Fibroblast of lung (primary cell): Measurements from ENCODE around the gene PTGER4. TPM values are rescaled to one million over a fixed set of nuclear protein-coding genes. Genes with fewer than 3 reads are reported as not detected.

ENCODE experiments used
- DNase-seq, 2 donors: peaks; one replicate each; pipeline versions ENCODE4 v3.0.0 to v3.0.0-alpha.2; 2010; ENCODE audit warnings: low read depth in 2 of 2
- H2AFZ ChIP-seq: 2 replicates; pipeline ENCODE4 v1.5.1; 2012; ENCODE audit warnings: low read length, control low read depth, inconsistent platforms
- H3K27ac ChIP-seq: 2 replicates; pipeline ENCODE4 v1.5.1; 2011; ENCODE audit warnings: low read length, control low read depth; ENCODE audit not compliant: insufficient read depth
- H3K27me3 ChIP-seq: 2 replicates; pipeline ENCODE4 v1.5.1; 2011; ENCODE audit warnings: mild to moderate bottlenecking, low read length; ENCODE audit not compliant: control insufficient read depth, insufficient read depth
- H3K36me3 ChIP-seq: 2 replicates; pipeline ENCODE4 v1.5.1; 2011; ENCODE audit warnings: low read length; ENCODE audit not compliant: control insufficient read depth, insufficient read depth
- H3K4me1 ChIP-seq: 2 replicates; pipeline ENCODE4 v1.5.1; 2011; ENCODE audit warnings: low read length; ENCODE audit not compliant: control insufficient read depth, insufficient read depth; ENCODE audit errors: extremely low read depth
- H3K4me2 ChIP-seq: 2 replicates; pipeline ENCODE4 v1.5.1; 2011; ENCODE audit warnings: low read length, control low read depth; ENCODE audit not compliant: insufficient read depth; ENCODE audit errors: extremely low read depth
- H3K4me3 ChIP-seq, 4 experiments: fragments of 200-600 bp in 1 of 4; sonication (generic) in 1 of 4; replicated peaks in 1 of 4; 2 replicates each; pipeline ENCODE4 v1.5.1; 2011 to 2016; ENCODE audit warnings: low read length in 4 of 4, low read depth in 3 of 4, mild to moderate bottlenecking in 3 of 4, control low read depth in 2 of 4, inconsistent platforms in 1 of 4, mixed read lengths in 1 of 4; ENCODE audit not compliant: insufficient read depth in 1 of 4; ENCODE audit errors: control extremely low read depth in 1 of 4
- H3K79me2 ChIP-seq: 2 replicates; pipeline ENCODE4 v1.5.1; 2012; ENCODE audit warnings: mild to moderate bottlenecking, low read length, inconsistent platforms; ENCODE audit not compliant: control insufficient read depth, insufficient read depth
- H3K9ac ChIP-seq: 2 replicates; pipeline ENCODE4 v1.5.1; 2011; ENCODE audit warnings: mild to moderate bottlenecking, low read length, control low read depth; ENCODE audit not compliant: insufficient read depth
- H3K9me3 ChIP-seq: 2 replicates; pipeline ENCODE4 v1.5.1; 2012; ENCODE audit warnings: low read depth, low read length; ENCODE audit not compliant: control insufficient read depth, insufficient read depth
- H4K20me1 ChIP-seq: 2 replicates; pipeline ENCODE4 v1.5.1; 2011; ENCODE audit warnings: low read length; ENCODE audit not compliant: control insufficient read depth, insufficient read depth; ENCODE audit errors: extremely low read depth
- EZH2 ChIP-seq: IDR thresholded peaks from 2 replicates; pipeline ENCODE4 v1.5.1; 2012; ENCODE audit warnings: low read length, control low read depth, mild to moderate bottlenecking; ENCODE audit errors: missing control alignments
- polyA plus RNA-seq, 2 donors: library from polyadenylated mRNA; depleted of rRNA in 1 of 2; stranded (reverse) in 1 of 2; unstranded in 1 of 2; fragments of >200 nt; gene quantifications; 2 replicates each; pipeline ENCODE4 v1.2.1, GENCODE V29; 2011 to 2012; ENCODE audit warnings: missing spikeins in 1 of 2
- total RNA-seq: library from RNA; depleted of rRNA; stranded (reverse); fragments of >200 nt; gene quantifications from 2 replicates; pipeline ENCODE4 v1.2.1, GENCODE V29; 2014
- TF ChIP-seq, protein P1 (sequence below), 2 donors: IDR thresholded peaks in 1 of 2; conservative IDR thresholded peaks in 1 of 2; 1 replicate in 1 of 2; 2 replicates in 1 of 2; pipeline ENCODE4 v1.5.1; 2011 to 2012; ENCODE audit warnings: low read length in 2 of 2, control low read depth in 1 of 2, inconsistent platforms in 1 of 2, low read depth in 1 of 2, mild to moderate bottlenecking in 1 of 2

The PTGER4 gene
- total and polyA plus RNA-seq, 2 donors (not counting 1 experiment from before 2014, with no cell fraction given) = 1.6 to 3.3 TPM

DNA sequence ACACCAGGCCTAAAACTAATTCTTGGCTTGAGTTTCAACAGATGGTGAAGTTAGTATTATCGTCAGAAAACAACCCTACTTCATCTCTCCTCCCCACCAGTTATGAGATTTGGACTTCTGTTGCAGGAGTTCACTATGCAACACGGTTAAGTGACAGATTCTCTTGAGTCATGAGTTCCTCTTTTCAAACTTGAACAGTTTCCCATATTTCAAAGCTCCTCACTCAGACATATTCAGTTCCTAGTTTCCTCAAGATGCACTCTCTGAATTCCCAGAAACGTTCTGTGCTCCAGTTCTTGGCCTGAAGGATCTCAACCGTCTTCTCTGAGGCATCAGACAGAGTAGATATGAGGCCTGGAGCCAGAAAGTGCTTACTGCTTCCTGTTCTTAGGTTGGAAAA, 7.3 kb upstream of the PTGER4 start:
- Histone ChIP-seq H3K27ac (no peak overlapping the region), H3K27me3 (no peaks in the 10 kb centered on the region), H2AFZ (no peak overlapping the region), H4K20me1 (no peaks in the 10 kb centered on the region), H3K9ac (no peak overlapping the region), H3K9me3 (no peaks in the 10 kb centered on the region), H3K36me3 (no peaks in the 10 kb centered on the region), H3K4me3 (no peak overlapping the region), H3K4me2 (no peak overlapping the region), H3K79me2 (no peaks in the 10 kb centered on the region), H3K4me1 (no peaks in the 10 kb centered on the region)
- no peak for DNase-seq
- TF ChIP-seq, protein P1, sequence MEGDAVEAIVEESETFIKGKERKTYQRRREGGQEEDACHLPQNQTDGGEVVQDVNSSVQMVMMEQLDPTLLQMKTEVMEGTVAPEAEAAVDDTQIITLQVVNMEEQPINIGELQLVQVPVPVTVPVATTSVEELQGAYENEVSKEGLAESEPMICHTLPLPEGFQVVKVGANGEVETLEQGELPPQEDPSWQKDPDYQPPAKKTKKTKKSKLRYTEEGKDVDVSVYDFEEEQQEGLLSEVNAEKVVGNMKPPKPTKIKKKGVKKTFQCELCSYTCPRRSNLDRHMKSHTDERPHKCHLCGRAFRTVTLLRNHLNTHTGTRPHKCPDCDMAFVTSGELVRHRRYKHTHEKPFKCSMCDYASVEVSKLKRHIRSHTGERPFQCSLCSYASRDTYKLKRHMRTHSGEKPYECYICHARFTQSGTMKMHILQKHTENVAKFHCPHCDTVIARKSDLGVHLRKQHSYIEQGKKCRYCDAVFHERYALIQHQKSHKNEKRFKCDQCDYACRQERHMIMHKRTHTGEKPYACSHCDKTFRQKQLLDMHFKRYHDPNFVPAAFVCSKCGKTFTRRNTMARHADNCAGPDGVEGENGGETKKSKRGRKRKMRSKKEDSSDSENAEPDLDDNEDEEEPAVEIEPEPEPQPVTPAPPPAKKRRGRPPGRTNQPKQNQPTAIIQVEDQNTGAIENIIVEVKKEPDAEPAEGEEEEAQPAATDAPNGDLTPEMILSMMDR (conservative IDR thresholded peaks at IDR 0.05 in 1 of 2, IDR thresholded peaks at IDR 0.05 in 1 of 2; ENCODE audit: low read depth in 1 of 2, low read length in 2 of 2) = no peak
- TF ChIP-seq EZH2 = no peak

DNA sequence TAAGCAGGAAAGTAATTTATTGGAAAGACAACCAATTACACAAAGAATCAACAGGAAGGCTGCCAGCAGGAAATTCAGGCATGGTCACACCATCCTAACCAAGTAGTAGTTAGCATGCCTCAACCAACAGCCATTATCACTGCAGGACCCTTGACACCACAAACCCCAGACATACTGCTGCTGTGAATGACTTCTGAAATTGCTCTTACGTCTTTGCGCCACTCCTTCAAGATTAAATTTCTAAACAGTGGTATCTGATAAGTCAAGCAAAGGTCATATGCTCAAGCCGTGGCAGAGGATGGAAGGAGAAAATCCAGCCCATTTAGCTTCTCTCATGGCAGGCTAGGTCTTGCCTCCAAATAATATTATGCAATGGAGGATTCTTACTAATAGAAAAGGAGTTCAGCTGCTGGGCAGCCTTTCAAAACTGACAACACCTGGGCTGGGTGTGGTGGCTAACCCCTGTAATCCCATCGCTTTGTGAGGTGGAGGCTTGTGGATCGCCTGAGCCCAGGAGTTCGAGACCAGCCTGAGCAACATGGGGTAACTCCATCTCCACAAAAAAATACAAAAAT, 5.0 kb upstream of the PTGER4 start:
- TF ChIP-seq EZH2 = no peak
- TF ChIP-seq, protein P1 (conservative IDR thresholded peaks at IDR 0.05 in 1 of 2, IDR thresholded peaks at IDR 0.05 in 1 of 2; ENCODE audit: low read depth in 1 of 2, low read length in 2 of 2) = no peak
- H3K27me3 ChIP-seq = no peaks in the 10 kb centered on the region
- H3K4me1 ChIP-seq = no peaks in the 10 kb centered on the region
- no peak overlapping the region for H3K4me3 ChIP-seq
- H3K27ac ChIP-seq = no peak overlapping the region
- no peak overlapping the region for H3K4me2 ChIP-seq
- H3K9me3 ChIP-seq = no peaks in the 10 kb centered on the region
- DNase-seq = no peak
- no peaks in the 10 kb centered on the region for H3K79me2 ChIP-seq
- H3K36me3 ChIP-seq = no peaks in the 10 kb centered on the region
- no peaks in the 10 kb centered on the region for H4K20me1 ChIP-seq
- no peak overlapping the region for H2AFZ ChIP-seq
- H3K9ac ChIP-seq = no peak overlapping the region

DNA sequence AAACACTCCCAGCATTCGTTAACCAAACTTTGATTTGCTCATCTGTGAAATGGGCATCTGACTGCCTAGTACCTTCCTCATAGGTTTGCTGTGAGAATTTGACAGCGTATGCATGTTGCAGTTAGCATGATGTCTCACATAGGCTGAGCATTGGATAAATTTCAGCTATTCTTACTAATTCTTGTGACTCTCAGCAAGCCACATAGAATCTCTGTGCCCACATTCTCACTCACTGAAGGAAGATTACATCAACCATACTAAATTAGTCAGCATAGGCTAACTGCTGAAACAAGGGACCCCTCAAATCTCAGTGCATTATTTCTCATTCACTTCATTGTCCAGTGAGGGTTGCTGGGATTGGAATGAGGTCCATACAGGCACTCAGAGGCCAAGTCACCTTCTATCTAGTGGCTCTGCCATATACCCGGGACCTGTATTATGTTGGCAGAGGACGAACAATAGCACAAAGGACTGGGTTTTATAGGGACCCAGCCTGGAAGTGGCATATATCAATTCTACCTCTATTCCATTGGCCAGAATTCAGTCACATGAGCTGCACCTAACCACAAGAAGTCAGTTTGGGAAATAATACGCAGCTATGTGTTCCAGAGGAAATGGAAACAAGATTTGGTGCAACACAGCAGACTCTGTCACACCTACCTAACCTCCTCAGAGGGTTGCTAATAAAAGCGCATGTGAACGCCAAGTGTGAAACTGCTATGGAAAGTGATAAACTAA, 4.2 kb upstream of the PTGER4 start:
- H3K79me2 ChIP-seq = peaks cover 8% of the 10 kb centered on the region
- H3K27me3 ChIP-seq = no peaks in the 10 kb centered on the region
- no peak for DNase-seq
- H2AFZ ChIP-seq = no peak overlapping the region
- no peaks in the 10 kb centered on the region for H4K20me1 ChIP-seq
- no peak for TF ChIP-seq EZH2
- TF ChIP-seq, protein P1 (conservative IDR thresholded peaks at IDR 0.05 in 1 of 2, IDR thresholded peaks at IDR 0.05 in 1 of 2; ENCODE audit: low read depth in 1 of 2, low read length in 2 of 2) = no peak
- H3K9me3 ChIP-seq = no peaks in the 10 kb centered on the region
- no peak overlapping the region for H3K4me3 ChIP-seq
- H3K9ac ChIP-seq = no peak overlapping the region
- H3K36me3 ChIP-seq = no peaks in the 10 kb centered on the region
- no peak overlapping the region for H3K4me2 ChIP-seq
- no peak overlapping the region for H3K27ac ChIP-seq
- H3K4me1 ChIP-seq = peaks cover 2% of the 10 kb centered on the region
